Thyroid gland (tissue), 4 donors: ENCODE measurements around the gene CACNA1G.

ENCODE experiments used
- CTCF ChIP-seq, 6 experiments: fragments of 200-600 bp in 3 of 6; fragments of 450-650 bp in 3 of 6; sonication (generic) in 3 of 6; IDR thresholded peaks; one replicate each; pipeline ENCODE4 v1.5.1; 2016 to 2019; ENCODE audit warnings: antibody characterized with exemption in 6 of 6, mild to moderate bottlenecking in 2 of 6, inconsistent platforms in 1 of 6, moderate library complexity in 1 of 6
- POLR2A ChIP-seq, 2 donors: fragments of 450-650 bp; IDR thresholded peaks; one replicate each; pipeline ENCODE4 v1.6.1; 2017; ENCODE audit warnings: antibody characterized with exemption in 2 of 2, mild to moderate bottlenecking in 2 of 2, moderate library complexity in 1 of 2

GRCh38 chr17:50593321-50593720 is 32.8 kb downstream of the CACNA1G start:
- TF ChIP-seq CTCF (IDR thresholded peaks at IDR 0.05) (no peak), POLR2A (IDR thresholded peaks at IDR 0.05) (no peak)
